Ramos (cell line): ENCODE measurements around the gene CAMK2D.

Experiments
- in situ Hi-C: fragments of 300-500 bp; cut with MboI; formaldehyde crosslinking; loops from one replicate; pipeline ENCODE4 v1.14.3; 2022; ENCODE audit warnings: low sequenced_read_pairs; ENCODE audit not compliant: unreplicated experiment

CAMK2D gene

DNA sequence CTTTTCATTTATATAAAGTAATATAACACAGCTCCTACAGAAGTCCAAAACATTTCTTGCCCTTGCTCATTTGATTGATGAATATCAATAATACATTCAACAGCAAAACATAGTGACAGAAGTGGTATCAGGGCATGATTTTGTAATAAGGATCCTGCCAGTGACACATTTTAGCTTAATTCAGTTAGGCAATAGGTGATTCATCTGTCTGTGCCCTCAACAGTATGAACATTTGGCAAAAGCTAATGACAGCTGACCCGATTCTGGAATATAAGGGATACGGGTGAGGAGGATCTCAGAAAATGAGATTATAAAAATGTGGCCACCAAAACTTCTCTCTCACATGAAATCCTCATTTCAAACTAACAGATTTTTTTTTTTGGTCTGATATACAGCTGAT, 294.0 kb downstream of the CAMK2D start:
- in situ Hi-C loops: no loop called here

DNA sequence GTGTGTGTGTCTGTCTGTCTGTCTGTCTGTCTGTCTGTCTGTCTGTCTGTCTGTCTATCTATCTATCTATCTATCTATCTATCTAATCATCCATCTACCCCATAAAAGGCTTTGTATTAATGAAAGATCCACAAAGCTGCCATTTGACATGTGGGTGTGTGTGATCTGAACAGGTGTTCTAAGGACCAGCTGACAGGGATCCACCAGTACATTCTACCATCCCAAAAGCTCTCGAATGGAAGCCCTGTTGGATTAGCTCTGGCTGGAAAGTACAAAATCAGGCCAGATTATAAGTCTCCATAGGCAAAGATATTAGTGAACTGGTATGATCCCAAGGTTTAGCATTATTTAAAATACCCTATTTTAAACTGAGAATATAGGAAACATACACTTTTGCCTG, 299.3 kb downstream of the CAMK2D start:
- in situ Hi-C loops: no loop called here

DNA sequence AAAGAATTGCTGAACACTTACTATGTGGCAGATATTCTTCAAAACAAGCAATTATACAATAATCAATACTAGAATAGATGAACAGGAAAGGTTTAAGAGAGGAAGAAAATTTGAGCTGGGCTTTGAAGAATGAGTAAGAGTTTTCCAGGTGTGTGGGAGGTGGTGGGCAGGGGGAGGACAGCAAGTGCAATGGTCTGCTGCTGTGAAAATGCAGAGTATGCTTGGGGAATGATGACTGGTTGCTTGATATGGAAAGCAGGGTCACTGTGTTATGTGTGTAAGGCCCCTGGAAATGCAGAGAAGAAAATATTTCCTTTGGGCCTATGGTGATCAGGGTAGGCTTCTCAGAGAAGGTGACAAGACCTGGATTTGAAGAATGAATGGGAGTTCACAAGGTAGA, 300.3 kb downstream of the CAMK2D start:
- in situ Hi-C loops: no loop called here

DNA sequence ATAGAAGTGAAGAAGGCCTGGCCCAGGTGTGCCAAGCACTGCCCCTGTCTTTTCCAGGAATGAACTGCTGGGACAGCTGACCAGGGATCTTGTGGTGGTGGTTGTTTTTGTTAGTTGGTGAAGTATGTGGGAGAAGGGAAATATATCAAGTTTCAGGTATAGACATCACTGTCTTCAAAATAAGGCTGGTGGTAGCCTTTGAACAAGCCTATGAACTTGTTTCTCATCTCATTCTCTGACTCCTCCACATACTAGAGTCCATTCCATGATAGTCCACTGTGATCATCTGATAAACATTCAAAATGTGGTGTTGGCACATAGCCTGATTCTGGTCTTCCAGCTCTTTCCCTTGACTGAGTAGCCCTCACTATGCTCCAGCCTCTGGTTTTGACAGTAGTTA, 303.7 kb downstream of the CAMK2D start:
- in situ Hi-C loops: no loop called here

DNA sequence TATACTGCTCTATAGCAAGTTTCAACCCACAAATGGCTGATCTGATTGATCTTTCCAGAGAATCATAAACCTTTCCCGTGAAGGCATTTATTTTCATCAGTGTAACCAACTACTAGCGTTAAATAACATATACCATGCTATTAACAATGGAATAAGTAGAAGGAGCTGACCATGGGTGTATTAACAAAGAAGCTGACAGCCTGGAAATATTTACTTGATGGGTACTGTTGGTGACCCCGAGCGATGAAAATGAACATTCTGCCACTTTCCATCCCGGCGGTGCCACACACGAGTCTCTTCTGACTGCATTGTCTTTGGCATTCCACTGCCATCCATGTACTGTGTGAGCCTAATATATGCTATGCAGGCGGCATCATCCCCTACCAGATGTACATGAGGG, 304.4 kb downstream of the CAMK2D start:
- in situ Hi-C loops: no loop called here

DNA sequence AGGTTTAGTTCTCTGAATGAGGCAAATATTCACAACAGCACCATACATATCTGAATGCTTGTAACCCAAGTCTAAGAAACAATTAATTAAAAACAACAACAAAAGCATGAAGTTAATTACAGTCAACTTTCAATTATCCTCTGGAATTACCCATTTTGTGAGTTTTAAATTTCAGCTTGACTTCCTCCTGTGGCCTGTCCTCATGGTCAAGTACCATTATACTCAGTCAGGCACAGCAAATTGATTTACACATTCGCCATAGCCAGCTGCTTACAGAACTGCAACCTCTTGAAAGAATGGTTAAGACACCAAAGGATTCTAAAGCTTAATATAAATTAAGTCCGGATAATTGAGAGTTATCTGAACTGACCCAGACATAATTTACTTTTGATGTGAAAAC, 306.5 kb downstream of the CAMK2D start:
- in situ Hi-C loops: no loop called here

DNA sequence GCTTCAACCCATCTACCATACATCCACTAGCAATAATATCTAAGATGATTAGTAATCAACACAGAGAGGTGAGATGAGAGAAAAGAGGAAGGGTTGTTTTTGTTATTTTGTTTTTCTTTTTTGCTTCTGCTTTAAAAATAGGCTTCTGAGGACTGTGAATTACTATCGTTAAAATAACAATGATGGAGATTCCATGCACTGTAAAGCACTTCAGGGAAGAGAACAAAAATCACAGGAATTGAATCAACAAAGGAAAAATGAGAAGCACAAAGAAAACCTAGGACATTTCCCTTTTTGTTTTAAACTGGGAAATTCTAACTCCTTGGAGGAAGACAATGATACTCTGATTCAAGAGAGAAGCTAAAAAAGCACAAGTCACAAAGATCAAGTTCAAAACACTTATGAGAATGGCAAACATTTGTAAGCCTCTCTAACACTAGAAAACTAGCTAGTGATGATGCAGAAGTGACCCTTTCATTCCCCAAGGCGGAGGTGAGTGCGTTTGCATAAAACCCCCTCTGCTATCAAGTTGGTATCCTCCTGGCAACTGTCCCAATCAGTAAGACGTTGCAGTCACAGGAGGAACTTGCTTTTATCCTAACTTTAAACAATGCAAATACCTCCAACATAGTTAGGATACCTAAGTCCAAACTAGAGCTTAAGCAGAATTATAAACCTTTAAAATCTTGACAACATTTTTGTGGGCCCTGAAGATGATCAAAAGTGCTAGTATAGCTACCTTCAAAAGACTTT, 308.5 kb downstream of the CAMK2D start:
- in situ Hi-C loops: no loop called here

DNA sequence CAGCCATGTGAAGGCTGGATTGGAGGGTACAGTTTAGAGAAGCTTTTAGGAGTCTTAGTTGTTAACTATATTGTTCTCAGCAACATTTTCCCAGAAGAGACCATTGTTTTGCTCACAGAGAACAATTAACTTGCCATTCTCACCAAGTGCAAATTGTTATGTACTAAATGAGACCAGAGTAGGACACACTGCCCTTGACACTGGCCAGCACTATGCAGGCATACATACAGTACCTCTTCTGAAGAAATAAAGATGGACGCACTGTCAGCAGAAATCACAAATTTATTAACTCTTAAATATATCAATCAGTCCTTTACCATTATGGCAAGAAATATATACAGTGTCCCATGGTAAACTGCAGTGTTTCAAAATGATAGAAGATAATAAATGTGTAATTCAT, 309.4 kb downstream of the CAMK2D start:
- in situ Hi-C loops: no loop called here

DNA sequence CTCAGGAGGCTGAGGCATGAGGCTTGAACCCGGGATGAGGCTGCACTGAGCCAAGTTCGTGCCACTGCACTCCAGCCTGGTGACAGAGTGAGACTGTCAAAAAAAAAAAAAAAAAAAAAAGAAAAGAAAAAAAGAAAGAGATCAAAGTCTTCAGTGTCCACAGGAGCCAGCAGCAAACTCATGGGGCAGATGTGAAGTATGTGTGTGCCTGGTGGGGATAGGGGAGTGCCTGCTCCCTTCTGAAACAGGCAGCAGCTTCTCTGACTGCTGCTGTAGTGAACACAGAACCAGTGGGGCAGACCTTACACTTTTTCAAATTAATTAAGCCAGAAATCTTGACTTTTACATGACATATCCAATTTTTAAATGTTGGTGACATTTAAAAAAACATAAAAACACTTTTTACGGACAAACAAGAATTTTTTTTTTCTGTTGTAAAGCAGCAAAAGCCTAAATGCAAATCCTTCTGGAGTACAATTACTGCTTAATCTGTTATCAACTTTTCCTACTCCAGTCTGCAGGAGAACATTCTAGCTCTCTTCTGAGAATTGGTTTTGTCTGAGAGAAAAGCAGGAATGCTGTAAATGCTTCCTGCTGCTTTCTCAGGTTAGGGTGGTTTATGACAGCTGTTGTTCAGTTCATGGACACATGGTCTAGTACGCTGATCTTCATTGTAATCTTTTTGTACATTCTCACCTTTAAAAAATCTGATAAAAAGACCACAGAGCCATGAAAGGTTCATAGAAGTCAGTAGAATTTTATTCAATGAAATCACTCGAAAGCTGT, 311.1 kb downstream of the CAMK2D start:
- in situ Hi-C loops: no loop called here

DNA sequence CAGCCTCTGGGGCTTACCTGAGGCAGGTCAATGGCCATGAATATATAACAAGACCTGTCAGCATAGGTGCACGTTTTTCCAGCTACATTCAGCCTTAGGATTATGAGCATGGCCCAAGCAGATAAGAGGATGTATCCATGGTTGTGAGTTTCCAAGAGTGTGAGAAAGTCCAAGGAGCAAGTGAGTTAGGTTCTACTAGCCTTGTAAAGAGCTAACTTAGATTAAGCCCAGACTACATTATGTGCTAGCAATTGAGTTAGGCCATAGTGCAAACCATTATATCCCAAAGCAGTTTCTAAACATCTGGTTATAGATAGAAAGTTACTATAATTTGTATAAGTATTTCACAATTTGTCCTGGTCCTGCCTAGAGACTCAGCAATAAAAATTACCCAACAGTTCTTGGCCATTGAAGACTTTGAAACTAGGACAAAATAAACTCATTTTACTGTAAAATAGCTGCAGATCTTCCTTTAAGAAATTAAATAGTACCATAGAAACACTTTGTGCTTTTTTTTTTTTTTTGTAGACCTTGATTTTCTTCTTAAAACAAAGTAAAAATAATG, 312.0 kb downstream of the CAMK2D start:
- in situ Hi-C loops: no loop called here

DNA sequence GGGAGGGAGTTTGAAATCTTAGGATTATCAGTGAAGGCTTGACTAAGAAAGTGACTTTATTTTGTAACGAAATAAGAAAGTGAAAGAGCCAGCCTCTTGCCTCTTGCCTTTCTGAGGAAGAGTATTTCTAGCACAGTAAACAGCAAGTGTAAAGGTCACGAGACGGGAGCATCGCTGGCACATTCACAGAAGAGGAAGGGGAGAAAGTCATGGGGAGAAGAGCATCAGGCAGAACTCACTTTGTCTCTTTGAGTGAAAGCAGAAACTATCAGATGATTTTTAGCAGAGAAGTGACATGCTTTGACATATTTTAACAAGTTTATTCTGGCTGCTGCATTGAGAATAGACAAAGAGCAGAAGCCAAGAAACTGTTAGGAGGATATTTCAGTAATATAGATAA, 313.8 kb downstream of the CAMK2D start:
- in situ Hi-C loops: no loop called here

DNA sequence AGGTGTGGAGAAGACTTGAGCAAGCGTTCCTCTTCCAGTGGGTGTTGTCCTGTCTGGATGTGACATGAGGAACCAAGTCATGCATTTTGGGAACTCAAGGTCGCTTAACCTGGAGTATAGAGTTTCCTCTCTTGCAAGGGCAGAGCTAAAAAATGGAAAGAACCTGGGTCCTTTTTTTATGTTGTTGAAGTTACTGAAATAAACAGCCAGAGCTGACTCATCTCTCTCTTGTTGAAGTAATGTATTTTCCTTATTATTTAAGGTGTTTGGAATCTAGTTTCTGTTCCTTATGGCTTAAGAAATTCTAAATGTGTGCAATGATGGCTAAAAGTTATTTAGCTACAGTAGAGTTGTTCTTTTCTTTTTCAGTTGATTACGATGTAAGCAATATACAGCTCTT, 314.5 kb downstream of the CAMK2D start:
- in situ Hi-C loops: no loop called here

DNA sequence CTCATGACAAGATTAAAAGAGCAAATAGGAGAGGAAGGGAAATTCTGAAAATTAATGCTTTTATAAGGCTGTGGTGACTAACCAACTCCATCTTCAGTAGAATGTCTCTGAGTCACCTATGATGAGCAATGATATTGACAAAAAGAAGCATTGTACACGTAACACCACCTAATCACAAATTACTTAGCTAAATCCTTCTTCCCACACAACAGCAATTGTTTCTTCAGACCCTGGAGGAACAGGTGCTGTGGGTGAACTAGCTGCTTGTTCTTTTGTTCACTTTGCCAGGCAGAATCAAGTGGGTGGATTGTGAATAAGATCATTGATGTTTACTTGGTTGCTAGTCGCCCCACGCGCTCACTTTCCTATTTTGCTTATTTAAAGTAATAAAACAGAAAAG, 315.5 kb downstream of the CAMK2D start:
- in situ Hi-C loops: no loop called here

DNA sequence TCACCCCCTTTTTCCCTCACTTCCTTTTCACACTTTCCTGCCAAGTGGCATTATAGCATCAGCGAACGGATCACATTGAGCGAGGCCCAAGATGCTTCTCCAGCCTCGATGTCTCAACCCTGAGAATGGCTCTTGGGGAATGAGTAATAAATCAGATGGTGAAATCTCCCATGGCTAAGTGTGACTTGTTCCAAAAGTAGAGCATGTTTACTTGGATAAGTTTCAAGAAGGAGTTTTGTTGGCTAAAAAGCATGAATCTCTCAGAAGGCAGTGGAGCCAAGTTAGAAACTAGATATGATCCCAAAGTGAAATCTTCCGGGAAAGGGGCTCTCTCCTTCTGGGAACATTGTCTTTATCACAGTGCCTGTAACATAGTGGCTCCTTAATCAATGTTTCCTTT, 316.3 kb downstream of the CAMK2D start:
- in situ Hi-C loops: no loop called here

DNA sequence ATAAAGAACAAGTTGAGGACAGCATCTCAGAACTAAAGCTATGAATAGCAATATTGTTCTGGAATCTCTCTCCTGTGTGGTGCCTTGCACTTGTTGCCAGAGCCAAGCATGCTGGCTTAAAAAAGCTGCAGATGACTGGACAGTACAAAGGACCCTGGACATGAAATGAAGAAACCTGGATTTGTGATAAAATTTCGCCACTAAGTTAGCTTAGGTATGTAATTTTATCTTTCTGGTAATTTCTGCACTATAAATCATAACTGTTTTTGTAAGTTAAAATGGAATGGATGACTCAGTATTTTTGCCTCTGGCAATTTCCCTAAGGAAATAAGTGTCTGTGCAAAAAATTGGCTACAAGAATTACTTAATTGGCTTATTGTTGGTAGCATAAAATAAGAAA, 317.2 kb downstream of the CAMK2D start:
- in situ Hi-C loops: no loop called here

DNA sequence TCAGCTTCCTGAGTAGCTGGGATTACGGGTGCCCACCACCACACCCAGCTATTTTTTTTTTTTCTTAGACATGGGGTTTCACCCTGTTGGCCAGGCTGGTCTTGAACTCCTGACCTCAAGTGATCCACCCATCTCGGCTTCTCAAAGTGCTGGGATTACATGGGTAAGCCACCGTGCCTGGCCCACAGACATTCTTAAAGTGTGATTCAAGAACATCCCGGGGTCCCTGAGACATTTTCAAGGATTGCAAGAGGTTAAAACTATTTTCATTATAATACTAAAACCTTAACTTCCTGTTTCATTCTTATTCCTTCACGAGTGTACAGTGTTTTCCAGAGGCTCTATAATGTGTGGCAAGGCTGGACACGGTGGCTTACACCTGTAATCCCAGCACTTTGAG, 318.7 kb downstream of the CAMK2D start:
- in situ Hi-C loops: no loop called here

DNA sequence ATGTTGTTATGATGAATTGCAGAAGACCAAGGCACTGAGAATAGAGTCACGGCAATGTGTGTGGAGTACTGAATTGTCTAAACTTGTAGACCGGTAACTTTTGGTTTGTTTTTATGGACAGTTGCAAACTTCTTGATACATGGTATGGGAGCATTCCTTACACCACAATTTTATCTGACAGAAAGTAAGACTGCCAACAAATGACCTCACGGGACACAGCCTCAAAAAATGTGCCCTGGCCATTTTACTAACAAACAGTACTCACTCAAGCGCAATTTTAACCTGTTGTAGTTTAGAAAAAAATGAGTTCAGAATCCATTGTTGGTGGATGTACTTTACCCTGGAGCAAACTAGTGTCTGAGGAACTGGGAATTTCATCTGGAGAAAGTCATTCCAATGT, 321.2 kb downstream of the CAMK2D start:
- in situ Hi-C loops: no loop called here

DNA sequence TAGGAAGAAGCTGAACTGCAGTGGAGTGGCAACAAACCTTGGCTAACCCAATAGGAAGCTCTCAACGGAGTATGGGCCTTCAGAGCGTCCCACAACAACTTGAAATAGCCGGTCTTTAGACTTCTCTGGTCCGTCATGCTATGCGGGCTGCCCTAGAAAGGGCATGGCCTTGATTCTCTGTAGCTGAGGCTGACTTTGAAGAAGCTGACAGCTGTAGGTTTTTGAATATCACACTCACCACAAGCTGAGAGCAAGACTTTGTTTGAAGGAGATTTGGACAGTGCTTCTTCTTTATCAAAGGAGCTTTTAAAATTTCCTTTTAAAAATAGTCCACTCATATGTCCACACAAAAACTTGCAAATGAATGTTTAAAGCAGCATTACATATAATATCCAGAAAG, 322.9 kb downstream of the CAMK2D start:
- in situ Hi-C loops: no loop called here

DNA sequence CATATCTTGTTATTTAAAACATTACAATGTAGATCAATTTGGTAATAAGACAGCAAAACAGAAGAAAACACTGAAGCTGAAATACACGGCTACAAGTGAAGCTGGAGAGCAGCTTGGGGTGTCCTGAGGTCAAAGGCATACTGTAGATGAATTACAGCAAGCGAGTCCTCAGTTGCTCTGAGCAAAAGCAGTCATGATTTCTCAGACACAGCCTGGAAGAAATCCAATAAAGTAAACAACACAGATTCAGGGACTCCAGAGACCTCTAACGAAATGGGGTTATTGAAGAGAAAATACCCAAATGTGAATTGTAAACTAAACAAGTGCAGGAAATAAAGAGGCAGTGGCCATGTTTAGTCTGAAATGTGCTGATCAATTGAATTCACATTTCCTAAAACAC, 324.4 kb downstream of the CAMK2D start:
- in situ Hi-C loops: no loop called here

DNA sequence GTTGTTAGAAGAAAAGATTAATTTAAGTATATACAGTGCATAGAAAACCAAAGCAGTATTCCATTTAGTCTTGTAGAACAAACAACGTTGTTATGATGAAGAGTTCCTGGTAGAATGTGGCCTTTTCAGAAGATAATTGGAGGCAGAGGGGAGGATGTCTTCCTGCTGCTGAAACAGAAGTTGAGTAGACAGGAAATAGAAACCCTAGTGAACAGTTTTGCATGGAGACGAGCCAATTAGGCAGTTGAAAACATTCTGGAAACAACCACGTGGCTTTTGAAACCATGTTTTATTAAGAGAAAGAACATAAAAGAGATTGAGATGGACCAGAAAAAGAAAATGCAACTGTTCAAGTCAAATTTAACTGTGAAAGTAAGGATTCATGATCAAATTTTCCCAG, 325.2 kb downstream of the CAMK2D start:
- in situ Hi-C loops: no loop called here

DNA sequence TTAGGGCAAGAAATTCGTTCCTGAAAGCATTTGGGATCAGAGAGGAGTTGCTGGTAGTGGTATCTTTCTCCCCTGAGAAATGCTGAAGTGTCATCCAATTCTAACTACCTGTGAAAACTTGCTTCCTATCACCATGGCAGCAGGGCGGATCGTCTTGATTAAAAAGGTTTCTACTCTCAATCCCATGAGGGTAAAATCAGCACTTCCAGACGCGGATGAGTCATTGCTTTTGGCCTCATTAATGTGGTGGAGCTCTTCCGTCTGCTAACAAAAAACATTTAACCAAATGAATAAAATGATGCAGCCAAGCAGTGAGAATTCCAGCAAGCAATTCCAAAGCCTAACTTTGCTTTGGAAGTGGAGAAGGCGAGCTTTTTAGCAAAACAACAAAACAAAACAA, 325.6 kb downstream of the CAMK2D start:
- in situ Hi-C loops: no loop called here

DNA sequence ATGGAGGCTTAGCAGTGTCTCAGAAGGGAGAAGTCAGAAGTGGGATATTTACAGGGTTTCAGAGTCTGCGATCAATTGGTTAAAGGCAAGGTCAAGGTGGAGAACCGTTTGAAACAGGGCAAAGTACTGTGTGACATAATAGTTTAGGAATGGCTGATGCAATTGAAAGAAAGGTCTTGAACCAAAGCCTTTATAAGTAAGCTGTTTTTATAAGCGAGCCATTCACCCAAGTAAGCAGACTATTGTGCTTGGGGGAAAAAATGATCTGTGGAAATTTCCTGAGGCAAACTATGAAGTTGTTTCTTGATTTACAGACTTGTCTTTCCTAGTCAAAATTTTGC, 327.3 kb downstream of the CAMK2D start:
- in situ Hi-C loops: no loop called here
